HS-27A (cell line): ENCODE measurements around the gene ERG28.

Experiments
- DNase-seq: peaks from one replicate; pipeline ENCODE4 v3.0.0-alpha.2; 2012; ENCODE audit warnings: low read depth, missing footprints

Gene ERG28

DNA sequence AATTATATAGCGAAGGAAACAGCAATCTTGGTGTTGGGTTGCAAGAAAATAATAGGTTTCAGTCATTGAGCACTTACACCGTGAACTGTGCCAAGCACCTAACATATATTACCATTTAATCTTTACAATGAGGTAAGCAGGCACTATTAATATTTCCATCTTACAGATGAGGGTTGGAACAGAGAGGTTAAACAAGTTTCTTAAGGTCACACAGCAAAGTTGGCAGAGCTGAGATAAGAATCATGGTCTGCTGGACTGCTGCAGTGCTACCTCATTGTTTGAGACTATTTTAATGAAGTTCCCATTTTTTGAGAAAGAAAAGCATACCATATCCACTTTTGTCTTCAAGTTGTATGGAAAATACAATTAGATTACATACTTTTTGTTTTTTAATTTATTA, 1.7 kb downstream of the ERG28 start:
- DNase-seq = no peak

DNA sequence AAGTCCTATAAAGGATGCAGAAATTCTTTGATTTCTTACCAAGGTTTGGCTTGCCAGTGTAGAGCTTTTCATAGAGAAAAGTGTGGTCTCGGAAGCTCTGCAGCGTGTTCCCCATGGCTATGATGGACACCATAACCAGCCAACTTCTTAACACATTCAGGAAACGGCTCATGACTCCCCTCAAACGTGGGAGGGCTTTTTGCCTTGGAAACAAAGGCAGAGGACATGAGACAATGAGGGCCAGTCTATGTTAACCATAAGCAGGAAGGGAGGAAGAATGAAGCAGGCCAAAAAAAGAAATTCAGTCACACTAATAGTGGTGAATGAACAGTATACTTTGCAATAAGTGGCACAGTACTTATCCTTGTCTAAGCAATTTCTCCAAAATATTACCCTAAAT, 3.3 kb downstream of the ERG28 start:
- DNase-seq = no peak

DNA sequence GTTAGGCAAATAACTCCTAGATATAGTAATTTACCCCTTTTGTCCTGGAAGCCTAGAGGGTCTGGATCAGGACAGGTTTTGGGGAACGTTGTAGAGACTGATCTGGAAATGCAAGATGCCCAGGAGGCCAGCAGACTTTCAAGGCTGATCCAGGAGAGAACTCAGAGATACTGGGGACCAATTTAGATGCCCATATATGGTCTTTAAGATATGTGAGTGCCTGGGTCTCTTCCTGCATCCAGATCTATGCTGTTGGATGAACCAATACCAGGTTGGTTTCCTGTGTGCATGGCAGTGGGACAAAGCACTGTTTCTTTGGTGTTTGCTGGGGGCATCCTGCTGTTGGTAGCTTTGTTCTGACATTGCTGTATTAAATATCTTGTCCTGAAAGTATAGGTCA, 5.4 kb downstream of the ERG28 start:
- DNase-seq = no peak

DNA sequence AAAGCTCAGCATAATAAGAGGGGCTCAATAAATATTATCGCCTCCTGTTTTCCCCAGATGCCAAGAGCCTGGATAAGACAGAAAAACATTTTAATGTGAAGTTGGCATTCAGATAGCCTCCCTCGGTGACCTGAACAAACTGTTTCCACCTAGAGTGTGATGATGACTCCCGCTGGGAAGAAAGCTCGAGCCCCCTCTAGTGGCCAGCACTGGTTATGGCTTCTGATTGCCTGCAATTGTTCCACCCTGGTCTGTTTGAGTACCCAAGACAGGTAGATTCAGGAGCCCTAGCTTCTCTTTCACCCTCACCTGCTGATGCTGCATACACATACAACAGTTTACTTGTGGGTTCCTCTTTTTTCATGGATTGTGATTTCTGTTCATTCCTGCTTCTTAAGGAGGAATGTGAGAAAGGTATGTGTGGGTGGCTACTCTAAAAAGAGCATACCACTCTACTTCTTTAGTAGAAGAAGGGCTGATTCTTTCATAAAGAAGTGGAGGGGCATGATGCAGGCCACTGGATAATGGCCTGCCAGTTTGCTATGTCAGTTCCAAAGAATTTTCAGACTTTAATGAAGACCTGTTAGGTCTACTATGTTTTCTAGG, 6.4 kb downstream of the ERG28 start:
- no peak for DNase-seq

DNA sequence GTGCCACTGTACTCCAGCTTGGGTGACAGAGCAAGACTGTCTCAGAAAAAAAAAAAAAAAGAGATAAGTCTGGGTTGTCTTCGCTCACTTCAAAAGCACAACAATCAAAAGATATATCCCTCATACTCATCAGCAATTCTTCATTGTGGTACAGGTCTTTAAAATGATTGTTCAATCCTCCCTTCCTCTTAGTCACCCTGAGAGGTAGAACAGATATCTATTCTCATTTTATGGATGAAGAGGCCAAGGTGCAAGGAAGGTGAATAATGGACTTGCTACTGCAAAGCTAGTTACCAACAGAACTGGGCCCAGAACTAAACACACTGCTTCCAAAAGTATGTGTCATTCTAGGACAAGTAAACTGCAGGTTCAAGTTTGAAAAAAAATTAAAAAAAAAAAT, 7.1 kb downstream of the ERG28 start:
- DNase-seq = no peak

DNA sequence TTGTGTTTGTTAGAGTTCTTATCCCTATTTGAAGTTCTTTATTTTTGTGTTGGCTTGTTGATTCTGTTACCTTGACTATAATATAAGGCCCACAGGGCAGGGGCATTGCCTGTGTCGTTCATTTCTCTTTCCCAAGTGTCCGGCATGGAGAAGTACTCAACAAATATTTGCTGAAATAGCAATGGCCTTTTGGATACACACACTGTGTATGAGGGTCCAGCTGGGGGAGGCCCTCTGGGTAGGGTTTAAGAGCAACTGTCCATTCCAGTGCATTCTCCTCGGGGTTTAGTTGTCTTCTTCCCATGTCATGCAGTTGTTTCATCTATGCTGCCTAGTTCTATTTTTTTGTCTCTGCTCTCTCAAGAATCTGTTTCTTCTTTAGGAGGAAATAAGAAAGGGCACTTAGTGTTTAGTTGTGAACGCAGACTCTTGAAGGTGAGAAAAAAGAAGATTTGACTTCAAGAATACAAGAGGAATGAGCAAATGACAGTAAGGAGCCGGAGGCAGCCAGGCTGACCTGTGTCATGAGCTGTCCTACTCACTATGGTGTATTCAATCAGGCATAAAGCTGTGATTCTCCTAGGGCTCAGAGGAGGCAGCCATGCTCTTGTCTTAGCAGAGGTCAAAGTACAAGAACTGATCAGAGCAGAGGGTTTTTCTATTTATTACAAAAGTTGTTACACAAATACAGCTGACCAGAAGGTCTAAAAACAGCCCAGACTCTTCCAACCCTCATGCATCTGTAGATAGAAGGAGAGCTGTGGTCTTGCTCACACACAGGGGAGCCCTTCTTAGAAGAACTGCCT, 10.2 kb downstream of the ERG28 start:
- DNase-seq = no peak

DNA sequence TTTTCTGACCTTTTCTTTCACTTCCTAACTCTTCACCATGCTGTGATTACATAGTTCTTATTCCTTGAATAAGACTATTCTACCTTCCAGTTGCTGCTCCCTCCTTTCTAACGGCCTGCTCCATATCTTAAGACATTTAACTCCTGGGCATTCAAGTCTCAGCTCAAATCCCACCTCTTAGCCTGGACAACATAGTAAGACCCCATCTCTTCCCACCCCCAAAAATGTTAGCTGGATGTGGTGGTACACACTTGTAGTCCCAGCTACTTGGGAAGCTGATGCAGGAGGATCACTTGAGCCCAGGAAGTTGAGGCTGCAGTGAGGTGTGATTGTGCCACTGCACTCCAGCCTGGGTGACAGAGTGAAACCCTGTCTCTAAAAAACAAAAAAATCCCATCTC, 10.9 kb downstream of the ERG28 start:
- no peak for DNase-seq

DNA sequence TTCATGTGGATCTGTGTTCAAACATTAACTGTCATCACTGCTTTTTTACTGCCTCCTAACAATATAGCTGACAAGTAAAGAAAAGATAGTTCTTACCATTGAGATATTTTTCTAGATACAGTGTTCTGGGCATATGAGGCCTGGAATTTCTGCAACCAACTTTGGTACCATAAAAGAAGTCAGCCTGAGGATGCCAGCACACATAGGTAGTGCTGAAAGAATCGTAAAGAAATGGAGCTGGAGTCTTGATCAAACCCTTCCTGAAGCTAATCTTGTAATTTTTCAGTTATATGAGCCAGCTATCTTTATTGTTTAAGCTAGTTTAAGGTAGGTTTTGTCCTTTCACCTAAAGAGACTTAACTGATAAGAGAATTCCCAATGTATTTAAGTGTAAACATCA, 11.3 kb downstream of the ERG28 start:
- DNase-seq = no peak

DNA sequence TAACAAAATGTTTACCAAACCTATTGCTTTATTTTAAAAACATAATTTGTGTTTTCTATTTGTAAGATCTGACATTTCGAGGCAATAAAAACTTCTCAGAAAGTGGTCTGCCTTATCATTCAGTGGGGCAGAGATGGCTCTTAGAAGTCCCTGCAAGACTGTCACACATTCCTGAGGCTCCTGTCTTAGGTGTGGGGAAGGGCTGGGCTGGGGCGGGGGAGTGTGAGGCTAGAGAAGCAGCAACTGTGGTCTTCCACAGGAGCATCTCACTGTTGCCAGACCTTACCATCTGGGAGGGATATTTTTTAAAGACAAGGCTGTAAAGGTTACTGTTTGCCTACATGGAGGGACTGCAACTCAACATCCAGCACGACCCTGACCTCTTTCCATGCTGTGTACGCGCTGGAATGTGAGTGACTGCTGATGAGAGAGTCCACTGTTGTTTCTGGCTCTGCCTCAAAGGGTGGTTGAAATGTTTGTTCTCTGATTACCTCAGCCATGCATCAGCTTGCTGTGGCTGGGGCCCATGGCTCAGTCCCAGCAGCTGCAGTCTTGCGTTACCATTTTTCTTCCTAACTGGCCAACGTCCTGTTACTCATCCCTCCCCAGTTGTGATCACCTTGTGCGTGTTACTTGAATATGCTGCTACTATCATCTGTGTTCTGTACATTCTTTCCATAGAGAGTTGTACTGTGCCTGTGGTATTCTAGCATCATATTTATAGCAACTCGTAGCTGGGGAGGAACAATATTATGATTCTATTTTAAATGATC, 12.4 kb downstream of the ERG28 start:
- peak; percentile 82 for DNase-seq

DNA sequence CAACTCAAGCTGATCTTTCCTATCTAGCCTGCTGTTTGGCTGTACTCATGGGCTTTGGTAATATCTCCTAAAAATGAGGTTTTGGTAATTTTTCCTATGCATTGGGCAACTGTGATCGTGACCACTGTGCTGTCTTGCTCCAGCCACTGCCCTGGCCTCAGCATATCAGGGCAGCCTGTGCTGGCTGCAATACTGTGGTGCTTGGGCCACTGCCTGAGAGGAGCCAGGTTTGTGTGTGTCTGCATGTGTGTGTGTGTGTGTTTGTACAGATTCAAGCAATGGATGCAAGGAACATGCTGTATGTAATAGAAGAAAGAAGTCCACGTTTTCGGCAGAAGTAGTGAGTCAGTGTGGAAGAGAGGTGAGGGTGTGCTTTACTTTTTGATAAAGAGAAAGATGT, 13.0 kb downstream of the ERG28 start:
- DNase-seq = no peak

DNA sequence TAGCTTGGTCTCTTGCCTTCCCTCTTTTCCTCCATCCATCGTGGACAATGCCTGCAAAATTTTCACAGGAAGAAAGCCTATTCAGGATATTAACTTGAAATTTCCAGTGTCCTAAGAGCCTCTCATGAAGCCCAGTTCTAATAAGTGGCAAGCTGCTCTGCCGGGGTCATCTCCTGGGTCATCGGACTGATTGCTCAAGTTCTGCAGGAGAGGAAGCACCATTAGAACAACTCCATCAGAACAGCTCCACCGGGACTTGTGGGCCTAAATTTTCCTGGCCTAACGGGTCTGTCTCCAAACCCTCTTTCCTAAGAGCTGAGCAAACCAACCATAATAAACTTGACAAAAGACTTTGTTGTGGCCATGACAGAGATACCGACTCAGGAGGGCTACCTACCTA, 13.9 kb downstream of the ERG28 start:
- DNase-seq = no peak

DNA sequence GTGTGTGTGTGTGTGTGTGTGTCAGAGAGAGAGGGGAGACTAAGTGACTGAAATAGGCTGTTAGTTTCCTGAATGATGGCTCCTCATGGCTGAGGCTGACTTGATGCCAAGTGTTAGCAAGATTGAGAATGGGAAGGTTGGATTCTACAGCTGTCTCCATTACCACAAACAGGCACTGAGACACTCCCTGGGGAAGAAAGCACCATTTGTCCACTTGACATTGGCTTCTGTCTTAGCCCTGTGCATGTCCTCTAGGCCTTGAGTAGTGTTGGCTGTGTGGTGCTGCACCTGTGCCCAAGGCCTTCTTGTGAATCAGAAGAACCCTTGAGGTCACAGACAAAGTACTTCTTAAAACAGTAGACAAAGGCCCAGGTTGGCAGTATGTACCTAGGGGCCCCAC, 15.6 kb downstream of the ERG28 start:
- DNase-seq = no peak

DNA sequence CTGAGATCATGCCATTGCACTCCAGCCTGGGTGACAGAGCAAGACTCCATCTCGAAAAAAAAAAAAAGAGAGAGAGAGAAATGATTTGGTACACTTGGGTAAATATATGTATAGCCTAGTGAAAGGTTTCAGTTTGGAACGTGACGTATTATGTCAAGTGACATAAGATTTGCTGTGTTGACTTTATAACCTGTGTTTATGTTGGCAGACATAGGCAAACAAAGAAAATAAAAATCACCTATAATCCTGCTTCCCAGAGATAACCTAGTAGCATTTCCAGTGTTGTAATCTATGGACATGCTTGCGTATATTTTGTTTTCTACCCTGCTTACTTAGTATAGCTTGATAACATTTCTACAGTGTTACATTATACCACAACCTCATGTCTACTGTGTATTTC, 16.7 kb downstream of the ERG28 start:
- DNase-seq = no peak

DNA sequence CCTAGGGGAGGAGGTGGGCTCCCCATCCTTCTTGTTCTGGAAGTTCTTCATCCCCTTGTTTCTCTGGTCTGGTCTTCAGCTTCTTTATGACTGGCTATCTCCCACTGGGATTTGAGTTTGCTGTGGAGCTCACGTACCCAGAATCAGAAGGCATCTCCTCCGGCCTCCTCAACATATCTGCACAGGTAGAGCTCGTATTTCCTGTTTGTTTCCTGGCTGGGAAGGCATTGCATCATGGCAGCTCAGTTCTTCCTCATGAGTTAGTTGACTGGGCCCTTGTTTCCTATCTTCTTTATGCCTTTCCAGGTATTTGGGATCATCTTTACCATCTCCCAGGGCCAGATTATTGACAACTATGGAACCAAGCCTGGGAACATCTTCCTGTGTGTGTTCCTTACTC, 19.8 kb downstream of the ERG28 start:
- no peak for DNase-seq

DNA sequence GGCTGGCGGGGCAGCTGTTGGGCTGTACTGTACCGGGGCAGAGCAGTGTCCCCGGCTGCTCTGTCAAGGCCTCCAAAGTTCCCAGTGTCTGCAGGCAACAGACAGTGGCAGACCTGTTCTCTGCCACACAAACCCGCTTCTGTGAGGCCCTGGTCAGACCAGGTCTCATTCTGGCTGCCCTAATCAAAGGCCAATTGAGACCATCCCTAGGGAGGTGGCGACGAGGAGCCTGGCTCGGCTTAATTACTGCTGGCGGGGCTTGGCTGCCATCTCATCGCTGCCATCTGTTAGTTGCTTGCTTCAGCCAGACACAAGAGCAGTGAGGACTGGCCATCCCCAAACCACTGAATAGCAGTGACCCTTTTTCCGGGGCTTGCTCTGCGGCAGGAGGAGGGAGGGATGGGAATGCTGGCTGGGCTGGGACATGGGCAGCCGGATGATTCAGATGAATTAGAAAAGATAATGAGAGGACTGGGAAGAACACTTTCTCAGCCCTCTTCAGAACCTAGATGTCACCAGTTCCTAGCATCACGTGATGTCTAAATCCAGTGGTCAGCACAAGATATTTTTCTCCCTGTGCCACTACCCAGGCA, 24.5 kb downstream of the ERG28 start:
- no peak for DNase-seq

DNA sequence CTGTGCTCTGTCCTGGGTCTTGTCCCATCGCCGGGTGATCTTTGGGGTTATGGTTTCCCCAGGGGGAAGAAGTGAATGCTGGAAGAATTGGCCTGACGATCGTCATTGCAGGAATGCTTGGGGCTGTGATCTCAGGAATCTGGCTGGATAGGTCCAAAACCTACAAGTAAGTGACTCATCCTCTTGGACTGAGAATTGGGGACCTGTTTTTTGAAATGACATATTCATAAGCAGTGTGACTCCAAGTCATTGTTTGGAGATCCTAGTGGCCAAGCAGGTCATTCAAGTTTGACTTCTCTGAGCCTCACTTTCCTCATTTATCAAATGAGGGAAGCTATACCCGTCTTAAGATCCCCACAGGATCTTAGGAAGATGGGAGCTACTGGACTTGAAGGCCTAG, 25.8 kb downstream of the ERG28 start:
- DNase-seq = no peak

DNA sequence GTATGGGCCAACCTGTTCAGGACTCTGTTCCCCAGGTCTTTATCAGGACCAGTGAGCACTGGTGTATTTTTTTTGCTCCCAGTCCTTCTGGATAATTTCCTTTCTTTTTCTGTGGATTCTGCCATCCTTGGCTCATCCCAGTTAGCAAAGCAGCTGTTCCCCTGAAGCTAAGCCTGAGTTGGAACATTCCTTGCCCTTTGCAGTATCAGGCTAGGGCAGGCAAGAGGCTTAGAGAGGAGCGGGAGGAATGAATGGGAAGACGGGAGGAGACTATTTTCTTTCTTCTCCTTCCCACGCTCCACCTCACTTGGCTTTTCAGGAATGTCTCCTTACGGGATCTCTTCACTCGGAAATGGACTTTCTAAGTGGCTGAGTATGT, 29.2 kb downstream of the ERG28 start:
- DNase-seq = no peak

DNA sequence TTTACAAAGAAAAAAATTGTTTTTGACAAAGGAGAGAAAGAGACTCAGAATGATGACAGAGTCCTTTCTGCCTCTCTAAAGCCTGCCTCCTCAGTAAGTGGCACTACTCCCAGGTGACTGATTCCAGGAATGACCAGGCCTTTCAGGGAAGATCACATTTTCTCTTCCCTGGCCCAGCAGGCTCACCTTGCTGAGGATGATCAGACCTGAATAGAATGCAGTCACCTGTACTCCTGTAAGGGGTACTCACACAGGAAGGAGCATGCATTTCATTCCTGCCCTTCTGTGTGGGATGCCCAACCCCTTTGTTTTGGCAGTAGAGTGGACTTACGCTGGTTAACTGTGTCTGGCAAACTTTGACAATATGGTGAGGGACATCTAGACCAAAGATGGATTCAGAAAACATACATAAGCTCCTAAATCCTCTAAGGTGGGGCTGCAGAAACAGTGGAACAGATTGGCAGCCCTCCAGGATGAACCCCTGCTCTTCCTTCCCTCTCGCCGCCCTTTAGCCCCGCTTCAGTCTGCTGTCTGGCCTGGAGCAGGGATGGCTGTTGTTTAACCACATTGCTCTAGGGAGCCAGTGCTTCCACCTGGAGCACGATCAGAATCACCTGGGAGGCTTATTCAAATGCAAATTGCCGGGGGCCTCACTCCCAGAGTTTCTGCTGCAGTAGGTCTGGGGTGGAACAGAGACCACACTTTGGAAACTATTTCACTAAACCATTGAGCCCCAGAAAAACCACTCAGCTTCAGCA, 29.8 kb downstream of the ERG28 start:
- no peak for DNase-seq

DNA sequence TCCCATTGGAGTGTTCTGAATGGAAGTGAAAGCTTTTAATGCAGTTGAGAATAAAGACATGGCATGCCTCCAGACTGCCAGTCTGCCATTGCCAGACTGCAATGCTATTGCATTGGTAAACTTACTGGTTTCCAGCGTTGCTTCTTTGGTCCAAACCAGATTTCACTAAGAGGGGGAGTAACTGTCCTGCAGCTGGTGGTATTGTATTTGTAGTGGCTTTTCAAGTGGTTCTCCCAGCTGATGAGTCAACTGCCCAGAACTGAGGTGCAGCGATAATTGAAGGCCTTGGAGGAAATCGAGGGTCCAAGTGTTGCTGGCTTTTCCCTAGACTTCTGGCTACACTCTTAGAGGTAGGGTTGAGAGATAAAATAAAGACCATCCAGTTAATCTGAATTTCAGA, 31.9 kb downstream of the ERG28 start:
- DNase-seq = no peak

DNA sequence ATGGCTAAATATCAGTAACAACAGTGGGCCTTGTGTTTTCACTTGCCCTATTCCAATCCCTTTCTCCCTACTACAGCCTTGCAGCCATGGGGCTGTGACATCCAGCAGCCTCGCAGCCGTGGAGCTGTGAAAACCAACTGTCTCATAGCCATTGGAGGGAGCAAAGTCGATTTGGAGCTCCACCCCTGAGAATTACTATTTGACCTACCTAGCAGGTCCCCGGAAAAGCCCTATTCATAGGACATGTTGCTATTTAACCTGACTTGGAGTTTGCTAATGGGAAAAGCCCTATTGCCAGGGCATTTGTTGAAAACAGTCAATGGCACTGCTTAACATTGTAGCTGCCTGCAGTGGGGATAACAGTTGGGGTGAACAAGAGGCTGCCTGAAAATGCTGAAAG, 33.3 kb downstream of the ERG28 start:
- DNase-seq = no peak

DNA sequence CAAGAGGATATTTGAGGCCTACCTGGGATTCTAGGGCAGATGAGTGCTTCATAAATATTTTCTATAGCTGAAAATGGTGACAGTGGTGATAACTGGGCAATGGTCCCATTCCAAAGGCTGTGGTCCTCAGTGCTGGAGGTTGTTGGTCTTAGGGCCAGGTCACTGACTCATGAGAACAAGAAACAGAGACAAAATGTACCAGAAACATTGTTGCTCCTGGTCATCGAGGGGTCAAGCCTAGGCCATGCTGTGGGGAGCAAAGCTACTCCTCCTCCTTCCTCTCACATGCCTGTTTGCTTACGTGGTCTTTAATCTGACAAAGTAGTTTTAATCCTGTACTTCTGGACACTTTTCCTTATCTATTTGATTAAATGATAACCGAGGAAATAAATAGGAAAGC, 33.8 kb downstream of the ERG28 start:
- no peak for DNase-seq

DNA sequence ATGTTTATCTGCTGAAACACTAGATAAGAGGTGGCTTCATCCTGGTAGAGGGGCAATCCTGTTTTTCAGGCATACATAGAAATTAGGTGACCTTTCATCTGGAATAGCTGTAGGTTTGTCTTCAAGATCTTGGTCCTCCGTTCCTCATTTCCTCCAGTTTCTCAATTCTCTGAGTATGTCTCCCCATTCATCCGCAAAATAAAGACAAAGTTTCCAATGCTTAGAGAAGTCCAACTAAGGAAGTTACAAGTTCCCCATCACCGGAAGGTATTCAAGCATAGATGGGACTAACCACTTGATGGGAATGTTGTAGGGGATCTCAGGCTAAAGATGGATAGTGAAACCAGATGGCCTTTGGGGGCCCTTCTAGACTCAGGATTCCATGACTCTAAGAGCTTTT, 34.3 kb downstream of the ERG28 start:
- no peak for DNase-seq
